ENCODE measurements around the gene CKLF. TPM values are rescaled to one million over a fixed set of nuclear protein-coding genes. Genes with fewer than 3 reads are reported as not detected.

The CKLF gene
- total RNA-seq, 3 donors from 2014 or later = 26.9 to 42.0 (median 29.1) TPM

DNA sequence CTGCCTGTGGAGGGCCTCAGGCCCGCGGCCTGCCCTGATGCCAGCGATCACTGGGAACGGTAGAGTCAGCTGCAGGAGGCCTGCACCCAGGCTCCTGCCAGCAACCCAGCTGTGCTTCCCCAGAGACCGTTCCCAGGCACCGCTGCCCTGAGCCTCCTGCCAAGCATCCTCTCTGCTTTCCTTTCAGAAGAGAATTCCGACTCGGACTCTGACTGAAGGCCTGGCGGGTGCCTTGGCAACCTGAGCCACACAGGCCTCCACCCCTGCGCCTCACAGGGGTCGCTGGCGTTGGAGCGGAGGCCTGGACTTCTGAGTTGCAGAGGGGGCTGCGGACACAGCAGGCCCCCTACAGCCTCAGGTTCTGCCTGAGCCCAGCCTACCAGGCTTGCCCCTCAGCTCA lies 60.0 kb downstream of the CKLF start:
- intact Hi-C loops (cut with DNase I, micrococcal nuclease) = no loop called here
- no peak overlapping the region for H3K4me3 ChIP-seq
- TF ChIP-seq CTCF (IDR thresholded peaks at IDR 0.05) = no peak
- H3K9me3 ChIP-seq = no peaks in the 10 kb centered on the region
- peaks cover 4% of the 10 kb centered on the region for H3K4me1 ChIP-seq (ENCODE audit: low read depth)
- no peaks in the 10 kb centered on the region for H3K36me3 ChIP-seq (ENCODE audit: low read depth)
- no peak for DNase-seq
- no peak for ATAC-seq

- intact Hi-C loops (cut with DNase I, micrococcal nuclease) = no loop called here
- Histone ChIP-seq H3K36me3 (ENCODE audit: low read depth) (no peaks in the 10 kb centered on the region), H3K4me3 (no peak overlapping the region), H3K4me1 (ENCODE audit: low read depth) (no peaks in the 10 kb centered on the region), H3K9me3 (no peaks in the 10 kb centered on the region)
- ATAC-seq (no peak), DNase-seq (no peak)
- TF ChIP-seq CTCF (IDR thresholded peaks at IDR 0.05) = no peak
These were observed 61.9 kb downstream of the CKLF start for GRCh38 chr16:66614161-66614802.

Other genes with a start within 250 kb of the CKLF start
- gene CDH5, start 185.9 kb upstream of the CKLF start, total RNA-seq = 10 to 100 TPM in 2 of 3 donors, 1 to 10 TPM in 1; 5.5 to 17.0 (median 10.2) TPM
- under 1 TPM in 1 of 3 donors, not detected in 2; 0.22 TPM for gene BEAN1, start 125.3 kb upstream of the CKLF start, total RNA-seq
- gene TK2, start 2.5 kb upstream of the CKLF start, total RNA-seq = 10 to 100 TPM; 14.4 to 29.4 (median 17.8) TPM
- 1 to 10 TPM; 3.1 to 6.1 (median 4.8) TPM for gene CMTM1, start 13.9 kb downstream of the CKLF start, total RNA-seq
- under 1 TPM in 1 of 3 donors, not detected in 2; 0.46 TPM for gene CMTM2, start 26.9 kb downstream of the CKLF start, total RNA-seq
- 10 to 100 TPM in 1 of 3 donors, 1 to 10 TPM in 2; 3.1 to 15.9 (median 9.3) TPM for gene CMTM3, start 52.1 kb downstream of the CKLF start, total RNA-seq
- 100 to 1,000 TPM in 2 of 3 donors, 10 to 100 TPM in 1; 91.6 to 208 (median 155) TPM for gene CMTM4, start 144.2 kb downstream of the CKLF start, total RNA-seq
- 100 to 1,000 TPM; 153 to 249 (median 217) TPM for gene DYNC1LI2, start 199.0 kb downstream of the CKLF start, total RNA-seq
- under 1 TPM in 2 of 3 donors, not detected in 1; 0.28 to 0.32 TPM for gene TERB1, start 249.0 kb downstream of the CKLF start, total RNA-seq

All from mucosa of descending colon (tissue), 3 donors.